Trophoblast cell (in vitro differentiated cells and primary cell): ENCODE measurements around the gene SLC35F1.
"Not testable (repeated sequence)": the region's sequence is repeated elsewhere in the genome, so short reads cannot be mapped to it uniquely, and the experiment has no call there.

Source experiments
- DNase-seq, 2 donors: peaks; one replicate each; pipeline ENCODE4 v3.0.0-alpha.2; 2016
- H2AFZ ChIP-seq: 2 replicates; pipeline ENCODE4 v1.6.1; 2013; ENCODE audit warnings: low read length, moderate library complexity, mild to moderate bottlenecking; ENCODE audit not compliant: insufficient read depth, poor library complexity
- H2AK5ac ChIP-seq: 2 replicates; pipeline ENCODE4 v1.6.1; 2013; ENCODE audit warnings: mild to moderate bottlenecking, low read length
- H2BK120ac ChIP-seq: 2 replicates; pipeline ENCODE4 v1.6.1; 2013; ENCODE audit warnings: low read length, mild to moderate bottlenecking, moderate library complexity; ENCODE audit not compliant: insufficient read depth, poor library complexity
- H2BK12ac ChIP-seq: 2 replicates; pipeline ENCODE4 v1.6.1; 2013; ENCODE audit warnings: mild to moderate bottlenecking, low read length, moderate library complexity
- H2BK5ac ChIP-seq: 2 replicates; pipeline ENCODE4 v1.6.1; 2013; ENCODE audit warnings: low read length, low read depth, moderate library complexity, mild to moderate bottlenecking; ENCODE audit not compliant: poor library complexity
- H3K14ac ChIP-seq: 2 replicates; pipeline ENCODE4 v1.6.1; 2013; ENCODE audit warnings: mild to moderate bottlenecking, low read length
- H3K18ac ChIP-seq: 2 replicates; pipeline ENCODE4 v1.6.1; 2013; ENCODE audit warnings: mild to moderate bottlenecking, low read length
- H3K23ac ChIP-seq: 2 replicates; pipeline ENCODE4 v1.6.1; 2013; ENCODE audit warnings: low read length
- H3K27ac ChIP-seq: 2 replicates; pipeline ENCODE4 v1.5.1; 2013; ENCODE audit warnings: low read depth, mild to moderate bottlenecking, inconsistent platforms, low read length, moderate library complexity
- H3K27me3 ChIP-seq: 2 replicates; pipeline ENCODE4 v1.6.1; 2013; ENCODE audit warnings: inconsistent platforms, mild to moderate bottlenecking, low read length, moderate library complexity; ENCODE audit not compliant: insufficient read depth
- H3K36me3 ChIP-seq, 2 experiments: 1 replicate in 1 of 2; 2 replicates in 1 of 2; pipeline ENCODE4 v1.6.1; 2013; ENCODE audit warnings: low read length in 2 of 2, mild to moderate bottlenecking in 2 of 2, moderate library complexity in 1 of 2; ENCODE audit not compliant: insufficient read depth in 2 of 2, control insufficient read depth in 1 of 2
- H3K4ac ChIP-seq: 2 replicates; pipeline ENCODE4 v1.6.1; 2013; ENCODE audit warnings: low read depth, mild to moderate bottlenecking, low read length, moderate library complexity
- H3K4me1 ChIP-seq, 2 experiments: 1 replicate in 1 of 2; 2 replicates in 1 of 2; pipeline ENCODE4 v1.6.1; 2013; ENCODE audit warnings: low read length in 2 of 2, mild to moderate bottlenecking in 2 of 2, moderate library complexity in 1 of 2; ENCODE audit not compliant: insufficient read depth in 2 of 2, control insufficient read depth in 1 of 2
- H3K4me2 ChIP-seq: 2 replicates; pipeline ENCODE4 v1.6.1; 2013; ENCODE audit warnings: inconsistent platforms, mild to moderate bottlenecking, low read length, moderate library complexity
- H3K4me3 ChIP-seq: 2 replicates; pipeline ENCODE4 v1.5.1; 2013; ENCODE audit warnings: mild to moderate bottlenecking, low read depth, low read length, inconsistent platforms
- H3K79me1 ChIP-seq: one replicate; pipeline ENCODE4 v1.6.1; 2013; ENCODE audit warnings: low read length
- H3K79me2 ChIP-seq: 2 replicates; pipeline ENCODE4 v1.6.1; 2013; ENCODE audit warnings: low read length, mild to moderate bottlenecking; ENCODE audit not compliant: control insufficient read depth, insufficient read depth, poor library complexity
- H3K9ac ChIP-seq: 2 replicates; pipeline ENCODE4 v1.6.1; 2013; ENCODE audit warnings: mild to moderate bottlenecking, low read length
- H3K9me3 ChIP-seq: 2 replicates; pipeline ENCODE4 v1.6.1; 2013; ENCODE audit warnings: low read depth, mild to moderate bottlenecking, control low read depth, inconsistent platforms, low read length; ENCODE audit not compliant: insufficient read depth
- H4K12ac ChIP-seq: 2 replicates; pipeline ENCODE4 v1.6.1; 2013; ENCODE audit warnings: low read depth, mild to moderate bottlenecking, low read length, moderate library complexity
- H4K8ac ChIP-seq: 2 replicates; pipeline ENCODE4 v1.6.1; 2013; ENCODE audit warnings: low read depth, mild to moderate bottlenecking, low read length, moderate library complexity
- H4K91ac ChIP-seq: one replicate; pipeline ENCODE4 v1.6.1; 2013; ENCODE audit warnings: low read depth, mild to moderate bottlenecking, low read length, moderate library complexity
- WGBS: extraction: QIAGEN DNeasy Blood & Tissue Kit; methylation state at CpG from one replicate; pipeline ENCODE4 v1.1.7; 2013; ENCODE audit warnings: missing lambda C conversion rate; ENCODE audit not compliant: insufficient read length, insufficient coverage; ENCODE audit errors: extremely low coverage; 5-methylcytosine and 5-hydroxymethylcytosine counted together

Gene SLC35F1

GRCh38 chr6:118023771-118024170 is 116.7 kb downstream of the SLC35F1 start:
- H3K18ac ChIP-seq = no peak overlapping the region
- no peak overlapping the region for H4K12ac ChIP-seq
- DNase-seq = no peak
- no peak overlapping the region for H3K4me3 ChIP-seq
- H3K4me1 ChIP-seq = no peaks in the 10 kb centered on the region
- H3K79me1 ChIP-seq = no peaks in the 10 kb centered on the region
- H3K36me3 ChIP-seq = no peaks in the 10 kb centered on the region
- no peak overlapping the region for H3K14ac ChIP-seq
- no peaks in the 10 kb centered on the region for H3K27me3 ChIP-seq
- H2BK12ac ChIP-seq = no peak overlapping the region
- H3K4me2 ChIP-seq = no peak overlapping the region
- no peak overlapping the region for H2BK120ac ChIP-seq
- WGBS = no CpG with 5 or more reads among the region's 3 CpGs
- no peak overlapping the region for H2AK5ac ChIP-seq
- H3K79me2 ChIP-seq = no peaks in the 10 kb centered on the region
- no peak overlapping the region for H4K8ac ChIP-seq
- H3K4ac ChIP-seq = no peak overlapping the region
- H4K91ac ChIP-seq = no peak overlapping the region
- no peak overlapping the region for H3K23ac ChIP-seq
- no peak overlapping the region for H3K9ac ChIP-seq
- no peak overlapping the region for H2BK5ac ChIP-seq
- no peak overlapping the region for H3K27ac ChIP-seq
- no peaks in the 10 kb centered on the region for H3K9me3 ChIP-seq
- no peak overlapping the region for H2AFZ ChIP-seq

GRCh38 chr6:118029967-118030366 is 122.9 kb downstream of the SLC35F1 start:
- no peak overlapping the region for H3K9ac ChIP-seq
- no peak overlapping the region for H2BK5ac ChIP-seq
- H4K8ac ChIP-seq = no peak overlapping the region
- no peak overlapping the region for H3K4me2 ChIP-seq
- H3K4ac ChIP-seq = no peak overlapping the region
- peak overlapping the region; percentile 3 for H3K23ac ChIP-seq
- 100% methylated on average over 1 of the region's 4 CpGs for WGBS
- H3K27ac ChIP-seq = no peak overlapping the region
- H4K91ac ChIP-seq = no peak overlapping the region
- H3K79me1 ChIP-seq = no peaks in the 10 kb centered on the region
- DNase-seq = no peak
- no peak overlapping the region for H2AK5ac ChIP-seq
- H3K14ac ChIP-seq = no peak overlapping the region
- no peak overlapping the region for H3K4me3 ChIP-seq
- H3K79me2 ChIP-seq = no peaks in the 10 kb centered on the region
- no peak overlapping the region for H2BK12ac ChIP-seq
- H2BK120ac ChIP-seq = no peak overlapping the region
- no peak overlapping the region for H3K18ac ChIP-seq
- no peaks in the 10 kb centered on the region for H3K9me3 ChIP-seq
- no peaks in the 10 kb centered on the region for H3K4me1 ChIP-seq
- no peaks in the 10 kb centered on the region for H3K36me3 ChIP-seq
- no peak overlapping the region for H4K12ac ChIP-seq
- H3K27me3 ChIP-seq = no peaks in the 10 kb centered on the region
- H2AFZ ChIP-seq = no peak overlapping the region

DNA sequence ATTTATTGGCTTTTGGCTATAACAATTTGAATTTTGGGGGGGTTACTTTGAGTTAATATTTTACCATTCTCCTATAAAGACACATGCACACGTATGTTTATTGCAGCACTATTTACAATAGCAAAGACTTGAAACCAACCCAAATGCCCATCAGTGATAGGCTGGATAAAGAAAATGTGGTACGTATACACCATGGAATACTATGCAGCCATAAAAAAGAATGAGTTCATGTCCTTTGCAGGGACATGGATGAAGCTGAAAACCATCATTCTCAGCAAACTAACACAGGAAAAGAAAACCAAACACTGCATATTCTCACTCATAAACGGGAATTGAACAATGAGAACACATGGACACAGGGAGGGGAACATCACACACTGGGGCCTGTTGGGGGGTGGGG is 130.4 kb downstream of the SLC35F1 start:
- H3K36me3 ChIP-seq, H3K23ac ChIP-seq, H3K4me2 ChIP-seq, H2AK5ac ChIP-seq, H3K4me3 ChIP-seq, H3K4ac ChIP-seq, H4K12ac ChIP-seq, H3K4me1 ChIP-seq, H3K14ac ChIP-seq, H3K27me3 ChIP-seq, H2AFZ ChIP-seq, H2BK5ac ChIP-seq, H4K91ac ChIP-seq, H3K9ac ChIP-seq, H3K79me1 ChIP-seq, H2BK120ac ChIP-seq, H3K27ac ChIP-seq, H4K8ac ChIP-seq, H2BK12ac ChIP-seq, H3K79me2 ChIP-seq, H3K9me3 ChIP-seq, DNase-seq, H3K18ac ChIP-seq: not testable (repeated sequence)
- WGBS = no CpG with 5 or more reads among the region's 3 CpGs

- no peak overlapping the region for H3K4ac ChIP-seq
- no peak overlapping the region for H2AK5ac ChIP-seq
- no peaks in the 10 kb centered on the region for H3K79me2 ChIP-seq
- no peak overlapping the region for H3K9ac ChIP-seq
- no peak overlapping the region for H4K91ac ChIP-seq
- no peak overlapping the region for H3K4me2 ChIP-seq
- H3K4me3 ChIP-seq = no peak overlapping the region
- no peak overlapping the region for H3K14ac ChIP-seq
- no peak overlapping the region for H3K18ac ChIP-seq
- no peak overlapping the region for H2BK5ac ChIP-seq
- no peak overlapping the region for H4K12ac ChIP-seq
- no peak for DNase-seq
- no peak overlapping the region for H2AFZ ChIP-seq
- no peak overlapping the region for H4K8ac ChIP-seq
- H2BK12ac ChIP-seq = no peak overlapping the region
- H3K36me3 ChIP-seq = no peaks in the 10 kb centered on the region
- no peaks in the 10 kb centered on the region for H3K4me1 ChIP-seq
- no peak overlapping the region for H2BK120ac ChIP-seq
- no CpG with 5 or more reads among the region's 4 CpGs for WGBS
- no peak overlapping the region for H3K23ac ChIP-seq
- H3K79me1 ChIP-seq = no peaks in the 10 kb centered on the region
- H3K9me3 ChIP-seq = no peaks in the 10 kb centered on the region
- H3K27ac ChIP-seq = no peak overlapping the region
- H3K27me3 ChIP-seq = no peaks in the 10 kb centered on the region
Measured at GRCh38 chr6:118042855-118043254, 135.8 kb downstream of the SLC35F1 start.
